GM19397 (cell line): Measurements from ENCODE around the gene FSD2.
A peak's percentile ranks its signal among the peaks of the same experiment; 100 is the strongest.
"Not testable (repeated sequence)": the region's sequence is repeated elsewhere in the genome, so short reads cannot be mapped to it uniquely, and the experiment has no call there.

Experiments used
- ATAC-seq: cut with Tn5 transposase; IDR thresholded peaks from one replicate; pipeline ENCODE4 v1.9.1; 2021; ENCODE audit warnings: mild to moderate bottlenecking, moderate library complexity; ENCODE audit not compliant: unreplicated experiment

The FSD2 gene

GRCh38 chr15:82793737-82794136 lies 12.1 kb downstream of the FSD2 start:
- ATAC-seq = no peak

- ATAC-seq = no peak
These were observed 13.8 kb downstream of the FSD2 start for GRCh38 chr15:82792068-82792467.

- no peak for ATAC-seq
These were observed 15.5 kb downstream of the FSD2 start for GRCh38 chr15:82790321-82790720.

GRCh38 chr15:82789491-82789890 lies 16.4 kb downstream of the FSD2 start:
- no peak for ATAC-seq

- ATAC-seq = no peak
These were observed 17.4 kb downstream of the FSD2 start for GRCh38 chr15:82788496-82788895.

GRCh38 chr15:82781349-82781748 lies 24.5 kb downstream of the FSD2 start:
- no peak for ATAC-seq

- no peak for ATAC-seq
These were observed 27.1 kb downstream of the FSD2 start for GRCh38 chr15:82778755-82779154.

- no peak for ATAC-seq
These were observed 31.4 kb downstream of the FSD2 start for GRCh38 chr15:82774496-82774895.

GRCh38 chr15:82771789-82772607 lies 33.9 kb downstream of the FSD2 start:
- no peak for ATAC-seq

- ATAC-seq = no peak
These were observed 37.3 kb downstream of the FSD2 start for GRCh38 chr15:82768414-82769054.

- no peak for ATAC-seq
These were observed 38.6 kb downstream of the FSD2 start for GRCh38 chr15:82767163-82767829.

GRCh38 chr15:82766201-82766600 lies 39.7 kb downstream of the FSD2 start:
- ATAC-seq = not testable (repeated sequence)

- no peak for ATAC-seq
These were observed 41.1 kb downstream of the FSD2 start for GRCh38 chr15:82764740-82765139.

GRCh38 chr15:82764117-82764490 lies 41.8 kb downstream of the FSD2 start:
- no peak for ATAC-seq

- no peak for ATAC-seq
These were observed 42.3 kb downstream of the FSD2 start for GRCh38 chr15:82763361-82764116.

GRCh38 chr15:82751308-82751707 lies 54.6 kb downstream of the FSD2 start:
- no peak for ATAC-seq

GRCh38 chr15:82750831-82751180 lies 55.1 kb downstream of the FSD2 start:
- ATAC-seq = peak; percentile 49

- ATAC-seq = peak; percentile 91
These were observed 55.7 kb downstream of the FSD2 start for GRCh38 chr15:82749951-82750830.

GRCh38 chr15:82748315-82748714 lies 57.6 kb downstream of the FSD2 start:
- no peak for ATAC-seq

GRCh38 chr15:82743810-82744209 lies 62.1 kb downstream of the FSD2 start:
- ATAC-seq = no peak
